Thyroid gland (tissue), 4 donors: Measurements from ENCODE around the gene RBM22. TPM values are rescaled to one million over a fixed set of nuclear protein-coding genes. Genes with fewer than 3 reads are reported as not detected.

ENCODE experiments used
- DNase-seq, 2 donors: peaks; one replicate each; pipeline ENCODE4 v3.0.0-alpha.2; 2019
- H3K27ac ChIP-seq, 3 donors: fragments of 200-600 bp; sonication (generic); 1 replicate in 2 of 3; 2 replicates in 1 of 3; pipeline ENCODE4 v1.5.1; 2016 to 2019; ENCODE audit warnings: mild to moderate bottlenecking in 1 of 3, moderate library complexity in 1 of 3
- H3K27me3 ChIP-seq: fragments of 200-600 bp; sonication (generic); one replicate; pipeline ENCODE4 v1.5.1; 2019
- H3K36me3 ChIP-seq, 2 donors: fragments of 200-600 bp; sonication (generic); one replicate each; pipeline ENCODE4 v1.5.1; 2016 to 2019
- H3K4me1 ChIP-seq, 2 donors: fragments of 200-600 bp; sonication (generic); one replicate each; pipeline ENCODE4 v1.5.1; 2017 to 2019
- H3K4me3 ChIP-seq, 3 donors: fragments of 200-600 bp; sonication (generic); replicated peaks in 1 of 3; 1 replicate in 2 of 3; 2 replicates in 1 of 3; pipeline ENCODE4 v1.5.1; 2016; ENCODE audit warnings: mild to moderate bottlenecking in 1 of 3
- H3K9me3 ChIP-seq: fragments of 200-600 bp; sonication (generic); one replicate; pipeline ENCODE4 v1.5.1; 2017
- POLR2A ChIP-seq, 2 donors: fragments of 450-650 bp; IDR thresholded peaks; one replicate each; pipeline ENCODE4 v1.6.1; 2017; ENCODE audit warnings: antibody characterized with exemption in 2 of 2, mild to moderate bottlenecking in 2 of 2, moderate library complexity in 1 of 2
- WGBS, 2 donors: methylation state at CpG; one replicate each; pipeline ENCODE4 v1.1.5; 2017; 5-methylcytosine and 5-hydroxymethylcytosine counted together
- intact Hi-C: fragments of 100-400 bp; cut with DNase I; formaldehyde crosslinking; loops from one replicate; pipeline ENCODE4 v1.15.1; 2023
- total RNA-seq, 4 donors: library from RNA; depleted of rRNA; stranded (reverse); fragments of >200 nt; gene quantifications; one replicate each; pipeline ENCODE4 v1.2.3, GENCODE V29; 2016
- TF ChIP-seq, protein P1 (sequence below), 6 experiments: fragments of 200-600 bp in 3 of 6; fragments of 450-650 bp in 3 of 6; sonication (generic) in 3 of 6; IDR thresholded peaks; one replicate each; pipeline ENCODE4 v1.5.1; 2016 to 2019; ENCODE audit warnings: antibody characterized with exemption in 6 of 6, mild to moderate bottlenecking in 2 of 6, inconsistent platforms in 1 of 6, moderate library complexity in 1 of 6

RBM22 gene
- total RNA-seq, 4 donors from 2014 or later, result 39.1 to 47.2 (median 42.9) TPM

DNA sequence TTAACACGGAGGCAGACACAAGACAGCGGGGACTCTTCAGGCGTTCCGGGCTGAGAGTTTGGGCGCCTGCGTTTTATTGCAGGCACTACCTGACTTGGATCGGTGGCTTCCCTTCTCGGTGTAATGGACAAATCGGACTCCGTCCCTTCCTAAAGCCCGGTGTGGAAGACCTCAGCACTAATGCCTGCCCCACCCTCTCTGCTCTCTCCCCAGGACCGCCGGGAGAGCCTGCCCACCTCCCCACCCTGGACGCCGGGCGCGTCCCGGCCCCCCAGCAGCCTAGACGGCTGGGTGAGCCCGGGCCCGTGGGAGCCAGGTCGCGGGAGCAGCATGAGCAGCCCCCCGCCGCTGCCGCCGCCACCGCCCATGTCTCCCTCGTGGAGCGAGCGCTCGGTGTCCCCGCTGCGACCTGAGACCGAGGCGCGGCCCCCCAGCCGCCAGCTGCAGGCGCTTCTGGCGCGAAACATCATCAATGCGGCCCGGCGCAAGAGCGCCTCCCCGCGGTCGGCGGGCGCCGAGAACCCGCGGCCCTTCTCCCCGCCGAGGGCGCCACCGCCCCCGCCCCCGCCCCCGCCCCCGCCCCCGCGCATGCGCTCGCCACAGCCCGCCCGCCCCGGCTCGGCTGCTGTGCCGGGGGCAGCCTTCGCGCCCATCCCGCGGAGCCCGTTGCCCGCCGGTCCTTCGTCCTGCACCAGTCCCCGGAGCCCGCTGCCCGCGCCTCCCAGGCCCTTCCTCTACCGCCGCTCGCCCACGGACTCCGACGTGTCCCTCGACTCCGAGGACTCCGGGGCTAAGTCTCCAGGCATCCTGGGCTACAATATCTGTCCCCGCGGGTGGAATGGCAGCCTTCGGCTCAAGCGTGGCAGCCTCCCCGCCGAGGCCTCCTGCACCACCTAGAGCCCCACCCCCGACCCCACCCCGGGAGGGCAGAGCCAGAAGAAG lies 44.4 kb downstream of the RBM22 start:
- WGBS, 2 donors, result 4 to 11% methylated on average over 5 to 25 of the region's 99 CpGs
- peak overlapping the region in 2 of 3 donors; percentile 32 to 44 for H3K4me3 ChIP-seq
- no peaks in the 10 kb centered on the region for H3K36me3 ChIP-seq
- H3K4me1 ChIP-seq, result peaks cover 3 to 21% of the 10 kb centered on the region in 2 donors
- DNase-seq, result peak; percentile 66 to 73
- H3K27ac ChIP-seq, result peak overlapping the region; percentile 19 to 73 (median 29)
- no peaks in the 10 kb centered on the region for H3K9me3 ChIP-seq
- H3K27me3 ChIP-seq, result no peaks in the 10 kb centered on the region
- intact Hi-C loops, result loop anchor here (5.0 kb wide), 2 partner anchors 94 to 199 kb away; no protein-coding TSS in a partner anchor
- TF ChIP-seq, protein P1, sequence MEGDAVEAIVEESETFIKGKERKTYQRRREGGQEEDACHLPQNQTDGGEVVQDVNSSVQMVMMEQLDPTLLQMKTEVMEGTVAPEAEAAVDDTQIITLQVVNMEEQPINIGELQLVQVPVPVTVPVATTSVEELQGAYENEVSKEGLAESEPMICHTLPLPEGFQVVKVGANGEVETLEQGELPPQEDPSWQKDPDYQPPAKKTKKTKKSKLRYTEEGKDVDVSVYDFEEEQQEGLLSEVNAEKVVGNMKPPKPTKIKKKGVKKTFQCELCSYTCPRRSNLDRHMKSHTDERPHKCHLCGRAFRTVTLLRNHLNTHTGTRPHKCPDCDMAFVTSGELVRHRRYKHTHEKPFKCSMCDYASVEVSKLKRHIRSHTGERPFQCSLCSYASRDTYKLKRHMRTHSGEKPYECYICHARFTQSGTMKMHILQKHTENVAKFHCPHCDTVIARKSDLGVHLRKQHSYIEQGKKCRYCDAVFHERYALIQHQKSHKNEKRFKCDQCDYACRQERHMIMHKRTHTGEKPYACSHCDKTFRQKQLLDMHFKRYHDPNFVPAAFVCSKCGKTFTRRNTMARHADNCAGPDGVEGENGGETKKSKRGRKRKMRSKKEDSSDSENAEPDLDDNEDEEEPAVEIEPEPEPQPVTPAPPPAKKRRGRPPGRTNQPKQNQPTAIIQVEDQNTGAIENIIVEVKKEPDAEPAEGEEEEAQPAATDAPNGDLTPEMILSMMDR (IDR thresholded peaks at IDR 0.05), result peak in 4 of 6 experiments; percentile 14 to 95 (median 70)
- TF ChIP-seq POLR2A (IDR thresholded peaks at IDR 0.05), result no peak

DNA sequence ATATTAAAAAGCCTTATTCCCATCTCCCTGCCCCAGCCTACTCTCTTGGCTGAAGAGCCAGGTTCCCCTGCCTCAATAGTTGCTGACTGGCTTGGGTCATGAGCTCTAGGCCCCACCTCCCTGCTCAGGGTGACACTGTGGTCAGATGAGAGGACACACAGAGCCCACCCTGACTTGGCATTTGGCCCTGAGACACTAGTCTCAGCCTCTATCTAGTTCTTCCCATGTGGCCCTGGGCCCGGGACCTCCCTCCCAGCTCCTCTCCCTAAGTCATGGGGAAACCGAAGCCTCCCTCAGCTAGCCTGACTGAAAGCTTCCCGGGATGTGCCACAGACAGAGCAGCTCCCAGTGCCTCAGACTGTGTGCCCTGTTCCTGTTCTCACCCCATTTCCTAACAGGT lies 45.6 kb downstream of the RBM22 start:
- 86 to 87% methylated on average over 3 of the region's 3 CpGs for whole genome bisulfite sequencing, 2 donors
- Histone ChIP-seq H3K4me3 (no peak overlapping the region), H3K27ac (no peak overlapping the region), H3K27me3 (no peaks in the 10 kb centered on the region), H3K9me3 (no peaks in the 10 kb centered on the region), H3K36me3 (no peaks in the 10 kb centered on the region), H3K4me1 (peaks cover 3 to 21% of the 10 kb centered on the region in 2 donors)
- TF ChIP-seq, protein P1 (IDR thresholded peaks at IDR 0.05), result no peak
- TF ChIP-seq POLR2A (IDR thresholded peaks at IDR 0.05), result no peak
- DNase-seq, result no peak
- intact Hi-C loops, result loop anchor here (5.0 kb wide), 2 partner anchors 93 to 198 kb away; no protein-coding TSS in a partner anchor

DNA sequence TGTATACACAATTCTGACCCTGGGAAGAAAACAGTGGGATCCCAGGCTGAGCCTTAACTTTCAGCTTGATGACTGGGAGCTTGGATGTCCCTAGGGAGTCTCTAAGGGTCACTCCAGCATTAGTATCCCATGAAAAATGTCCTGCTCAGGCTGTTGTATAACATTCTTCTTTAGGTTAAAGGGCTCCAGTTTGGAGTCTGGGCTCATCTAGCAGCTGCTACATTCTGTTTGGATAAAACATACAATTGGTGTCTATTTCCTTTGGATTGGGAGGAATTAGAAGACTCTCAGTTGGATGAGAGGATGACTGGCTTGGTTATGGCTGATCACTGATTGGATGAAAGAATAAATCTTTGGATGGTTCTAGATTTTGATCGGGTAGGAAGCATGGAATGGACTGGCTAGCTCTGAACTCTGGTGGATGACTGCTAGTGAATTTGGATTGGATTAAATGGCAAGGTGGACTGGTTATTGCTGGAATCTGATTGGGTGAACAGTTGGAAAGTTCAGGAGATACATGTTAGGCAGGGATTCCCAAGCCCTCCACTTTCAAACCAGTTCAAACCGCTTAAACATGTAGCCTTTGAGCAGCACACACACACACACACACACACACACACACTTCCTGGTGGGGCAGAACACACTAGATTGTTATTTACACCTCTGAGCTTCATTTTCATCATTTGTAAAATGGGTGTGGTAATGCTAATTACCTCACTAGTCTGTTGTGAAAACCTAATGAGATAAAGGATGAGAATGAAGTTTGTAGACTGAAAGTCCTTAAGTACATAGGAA lies 46.9 kb downstream of the RBM22 start:
- no peak overlapping the region for H3K27ac ChIP-seq
- H3K27me3 ChIP-seq, result no peaks in the 10 kb centered on the region
- H3K4me3 ChIP-seq, result no peak overlapping the region
- no peak for DNase-seq
- H3K4me1 ChIP-seq, result peaks cover 3 to 21% of the 10 kb centered on the region in 2 donors
- H3K9me3 ChIP-seq, result no peaks in the 10 kb centered on the region
- intact Hi-C loops, result loop anchor here (5.0 kb wide), 1 partner anchor 82 kb away; no protein-coding TSS in a partner anchor
- WGBS, 2 donors, result 69 to 74% methylated on average over 2 of the region's 2 CpGs
- peaks cover 5 to 7% of the 10 kb centered on the region in 2 donors for H3K36me3 ChIP-seq
- TF ChIP-seq POLR2A (IDR thresholded peaks at IDR 0.05), result no peak
- TF ChIP-seq, protein P1 (IDR thresholded peaks at IDR 0.05), result no peak

DNA sequence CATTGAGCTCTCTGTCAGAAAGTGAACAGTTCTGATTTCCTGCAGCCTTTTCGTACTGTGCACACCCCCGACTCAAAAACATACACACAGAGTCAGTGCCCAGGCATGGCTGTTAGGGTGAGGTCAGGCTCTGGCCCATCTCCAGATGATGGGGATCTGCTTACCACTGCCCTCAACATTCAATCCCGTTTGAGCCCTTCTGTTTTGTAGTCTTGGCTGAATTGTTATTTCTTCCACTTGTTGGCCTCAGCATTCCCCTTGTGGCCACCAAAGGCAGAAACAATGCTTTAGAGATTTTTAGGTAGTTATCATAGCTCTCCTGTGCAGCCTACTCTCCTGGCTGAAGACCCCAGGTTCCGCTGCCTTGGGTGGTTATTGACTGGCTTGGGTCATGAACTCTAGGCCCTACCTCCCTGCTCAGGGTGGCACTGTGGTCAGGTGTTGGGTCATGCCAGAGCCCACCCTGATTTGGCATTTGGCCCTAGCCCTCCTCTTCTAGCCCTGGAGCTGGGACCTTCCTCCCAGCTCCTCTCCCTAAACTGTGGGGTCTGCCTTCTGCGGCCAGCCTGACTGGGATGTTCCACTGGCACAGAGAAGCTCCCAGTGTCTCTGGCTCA lies 47.6 kb downstream of the RBM22 start:
- Histone ChIP-seq H3K9me3 (no peaks in the 10 kb centered on the region), H3K36me3 (peaks cover 5 to 14% of the 10 kb centered on the region in 2 donors), H3K27ac (no peak overlapping the region), H3K4me1 (peaks cover 3 to 22% of the 10 kb centered on the region in 2 donors), H3K4me3 (no peak overlapping the region), H3K27me3 (no peaks in the 10 kb centered on the region)
- no peak for DNase-seq
- TF ChIP-seq, protein P1 (IDR thresholded peaks at IDR 0.05), result no peak
- TF ChIP-seq POLR2A (IDR thresholded peaks at IDR 0.05), result no peak
- intact Hi-C loops, result loop anchor here (5.0 kb wide), 1 partner anchor 81 kb away; no protein-coding TSS in a partner anchor
- 83 to 84% methylated on average over 5 of the region's 5 CpGs for WGBS, 2 donors
